GM18873 (cell line): ENCODE results near the gene GTSE1.

Experiments
- ATAC-seq: cut with Tn5 transposase; IDR thresholded peaks from one replicate; pipeline ENCODE4 v1.9.1; 2021; ENCODE audit warnings: mild to moderate bottlenecking, moderate library complexity, moderate number of reproducible peaks; ENCODE audit not compliant: unreplicated experiment, low FRiP score

Gene GTSE1

GRCh38 chr22:46273432-46274148 lies 23.1 kb upstream of the GTSE1 start:
- ATAC-seq, result no peak

DNA sequence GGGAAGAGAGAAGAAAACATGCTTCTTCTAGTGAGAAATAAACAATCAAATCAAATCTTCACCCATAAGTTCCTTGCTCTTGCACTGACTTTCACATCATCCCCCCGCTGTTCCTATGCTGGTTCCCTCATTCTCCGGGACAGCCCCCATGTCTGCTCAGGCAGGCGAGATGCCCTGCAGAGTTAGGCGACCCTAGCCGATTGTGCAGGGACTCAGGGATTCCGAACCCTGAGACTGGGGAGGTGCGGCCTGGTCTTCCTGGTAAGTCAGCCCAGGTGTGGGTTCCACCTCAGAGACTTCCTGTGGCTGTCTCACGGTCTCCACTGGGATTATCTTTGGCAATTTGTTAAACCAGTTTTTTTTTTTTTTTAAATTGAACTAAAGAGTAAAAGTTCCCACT lies 22.3 kb upstream of the GTSE1 start:
- ATAC-seq, result no peak

DNA sequence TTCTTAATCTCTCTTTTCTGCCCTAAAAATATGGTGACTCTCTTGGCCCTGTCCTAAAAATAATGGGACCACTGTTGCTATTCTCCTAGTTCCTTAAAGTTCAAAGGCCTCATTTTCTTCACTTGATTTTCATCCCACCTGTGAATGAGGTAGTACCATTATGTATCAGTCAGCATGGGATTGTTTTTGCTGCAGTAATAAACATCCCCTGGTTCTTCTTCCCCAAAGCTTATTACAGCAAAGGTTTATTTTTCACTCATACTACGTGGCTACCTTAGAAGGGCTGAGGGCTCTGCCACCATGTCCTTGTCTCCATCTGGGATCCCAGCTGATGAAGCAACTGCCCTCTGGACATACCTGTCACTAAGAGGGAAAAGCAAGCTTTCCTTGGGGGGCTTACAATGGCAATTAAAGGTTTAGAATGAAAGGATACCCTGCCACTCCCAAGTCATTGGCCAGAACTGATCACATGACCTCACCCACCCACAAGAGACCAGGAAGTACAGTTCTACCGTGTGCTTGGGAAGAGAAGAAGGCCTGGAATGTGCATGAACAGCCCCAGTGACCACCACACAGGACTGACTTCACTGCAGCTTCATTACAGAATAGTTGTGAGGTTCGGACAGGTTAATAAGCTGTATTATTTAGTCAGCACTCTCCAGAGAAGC lies 21.1 kb upstream of the GTSE1 start:
- no peak for ATAC-seq

DNA sequence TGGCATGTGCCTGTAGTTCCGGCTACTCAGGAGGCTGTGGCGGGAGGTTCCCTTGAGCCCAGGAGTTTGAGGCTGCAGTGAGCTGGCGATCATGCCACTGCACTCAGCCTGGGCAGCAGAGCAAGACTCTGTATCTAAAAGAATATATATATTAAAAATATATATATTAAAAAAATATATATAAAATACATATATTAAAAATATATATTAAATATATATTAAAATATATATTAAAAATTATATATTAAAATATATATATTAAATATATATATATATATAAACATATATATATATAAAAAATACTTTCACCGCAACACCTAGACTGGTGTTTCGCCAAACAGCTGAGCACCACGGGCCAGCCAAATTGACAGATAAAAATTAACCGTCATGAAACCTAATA lies 20.1 kb upstream of the GTSE1 start:
- no peak for ATAC-seq

- no peak for ATAC-seq
Measured at GRCh38 chr22:46278656-46279645, 17.7 kb upstream of the GTSE1 start.

DNA sequence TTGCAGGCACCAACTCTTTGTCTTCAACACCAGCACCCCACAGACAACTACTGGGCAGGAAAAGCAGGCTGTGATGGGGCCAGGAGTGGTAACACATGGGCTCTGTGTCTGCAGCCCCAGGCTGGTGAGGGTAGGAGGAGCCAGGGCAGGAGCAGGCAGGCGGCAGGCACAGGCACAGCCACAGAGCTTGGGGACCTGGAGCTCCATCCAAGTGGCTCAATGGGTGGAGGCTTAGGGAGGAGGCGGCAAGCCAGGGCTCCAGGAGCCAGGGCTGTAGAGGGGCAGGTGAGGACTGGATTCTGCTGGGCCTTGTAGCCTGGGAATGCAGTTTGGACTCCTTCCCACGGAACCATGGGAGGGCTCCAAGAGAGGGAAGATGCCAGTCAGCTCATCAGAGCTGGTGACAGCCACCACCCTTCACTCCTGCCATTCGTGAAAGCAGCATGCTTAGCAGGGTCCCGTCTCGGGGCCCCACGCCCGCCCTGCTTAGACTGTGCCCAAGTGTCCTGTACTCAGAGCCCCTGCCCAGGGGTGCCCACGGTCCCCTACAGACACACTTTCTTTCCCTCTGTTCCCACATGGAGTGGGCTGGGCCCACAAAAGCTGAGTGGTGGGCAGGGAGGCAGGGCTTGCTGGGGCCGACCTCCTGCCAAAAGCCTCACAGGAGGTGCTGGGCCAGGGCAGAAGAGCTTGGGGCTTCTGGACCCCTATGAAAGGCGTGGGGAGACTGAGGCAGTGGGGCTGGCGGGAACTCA lies 16.4 kb upstream of the GTSE1 start:
- no peak for ATAC-seq

DNA sequence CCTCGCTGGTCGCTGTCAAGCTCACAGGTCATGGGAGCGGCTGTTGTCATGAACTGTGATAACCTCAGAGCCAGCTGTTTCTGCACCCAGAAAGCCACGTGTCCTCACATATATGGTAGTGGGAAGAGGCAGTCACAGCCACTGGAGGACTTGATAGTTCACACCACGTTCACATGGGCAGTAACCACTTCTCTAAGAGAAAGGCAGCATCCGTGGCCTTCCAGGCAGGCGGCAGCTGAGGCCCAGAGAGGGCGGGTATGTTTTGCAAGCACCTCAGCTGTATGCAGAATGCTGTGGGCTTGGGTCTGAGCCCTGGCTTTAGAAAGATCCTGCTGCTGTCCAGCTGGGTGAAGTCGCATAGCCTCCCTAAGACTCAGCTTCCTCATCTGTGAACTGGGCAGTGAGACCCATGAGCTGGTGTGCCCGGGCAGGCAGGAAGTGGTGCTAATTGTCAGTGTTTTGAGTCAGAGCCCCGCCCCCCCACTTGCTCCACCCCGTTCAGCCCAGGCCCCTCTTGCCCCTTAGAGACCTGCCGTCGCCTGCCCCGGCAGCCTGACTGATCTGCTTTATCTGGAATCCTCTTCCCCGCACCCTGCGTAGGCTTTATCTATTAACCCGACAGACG lies 15.6 kb upstream of the GTSE1 start:
- ATAC-seq, result no peak

GRCh38 chr22:46281866-46282678 lies 14.6 kb upstream of the GTSE1 start:
- no peak for ATAC-seq

DNA sequence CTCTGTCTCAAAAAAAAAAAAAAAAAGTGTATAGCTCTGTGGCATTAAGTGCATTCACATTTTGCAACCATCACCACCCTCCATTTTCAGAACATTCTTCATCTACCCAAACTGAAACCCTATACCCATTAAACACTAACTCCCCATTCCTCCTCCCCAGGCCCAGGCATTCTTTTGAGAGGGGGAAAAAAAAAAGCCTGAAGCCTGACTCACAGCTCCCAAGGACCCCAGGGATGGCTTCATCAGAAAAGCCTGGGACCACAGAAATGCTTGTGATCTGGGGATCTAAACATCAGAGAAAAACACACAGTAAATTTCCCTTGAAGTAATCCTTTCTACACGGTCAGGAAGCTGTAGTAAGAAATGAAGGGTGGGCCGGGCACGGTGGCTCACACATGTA lies 10.7 kb upstream of the GTSE1 start:
- ATAC-seq, result no peak

DNA sequence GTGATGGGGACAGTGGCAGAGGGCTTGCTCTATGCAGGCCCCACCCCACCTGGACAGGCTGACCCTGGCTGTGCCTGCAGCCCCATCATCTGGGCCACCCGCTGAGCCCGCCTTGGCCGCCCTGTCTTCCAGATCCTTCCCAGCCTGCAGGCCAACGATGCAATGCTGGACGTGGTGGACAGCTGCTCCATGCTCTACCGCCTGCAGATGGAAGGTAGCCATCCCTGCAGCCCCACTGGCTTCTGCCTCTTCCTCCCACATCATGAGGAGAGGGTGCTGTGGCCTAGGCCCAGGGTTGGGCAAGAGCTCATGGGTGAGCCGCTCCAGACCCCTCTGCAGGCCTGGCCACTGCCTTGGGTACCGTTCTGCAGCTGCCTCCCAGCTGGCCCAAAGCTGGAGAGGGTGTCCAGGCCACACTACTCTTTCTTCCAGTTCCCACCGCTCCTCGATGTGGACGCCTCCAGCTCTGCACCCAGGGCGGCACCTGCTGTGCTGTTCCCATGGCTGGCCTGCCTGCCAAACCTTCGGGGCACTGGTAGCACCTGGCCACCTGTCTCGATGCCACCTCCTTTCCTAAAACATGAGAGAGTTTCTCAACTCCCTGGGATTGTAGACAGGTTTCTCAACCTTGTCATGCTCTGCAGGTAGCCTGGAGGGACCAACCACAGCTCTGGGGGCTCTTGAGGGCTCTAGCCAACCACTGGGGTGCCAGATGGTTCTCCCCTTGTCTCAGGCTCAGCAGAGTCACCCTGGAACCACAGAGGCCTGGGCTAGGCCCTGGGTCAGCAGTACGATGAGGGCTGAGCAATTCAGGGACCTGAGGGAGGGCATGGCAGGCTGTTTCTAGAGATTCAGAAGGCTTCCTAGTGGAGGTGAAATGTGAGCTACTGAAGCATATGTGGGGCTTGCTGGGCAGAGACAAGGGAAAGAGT lies 9.5 kb upstream of the GTSE1 start:
- no peak for ATAC-seq

DNA sequence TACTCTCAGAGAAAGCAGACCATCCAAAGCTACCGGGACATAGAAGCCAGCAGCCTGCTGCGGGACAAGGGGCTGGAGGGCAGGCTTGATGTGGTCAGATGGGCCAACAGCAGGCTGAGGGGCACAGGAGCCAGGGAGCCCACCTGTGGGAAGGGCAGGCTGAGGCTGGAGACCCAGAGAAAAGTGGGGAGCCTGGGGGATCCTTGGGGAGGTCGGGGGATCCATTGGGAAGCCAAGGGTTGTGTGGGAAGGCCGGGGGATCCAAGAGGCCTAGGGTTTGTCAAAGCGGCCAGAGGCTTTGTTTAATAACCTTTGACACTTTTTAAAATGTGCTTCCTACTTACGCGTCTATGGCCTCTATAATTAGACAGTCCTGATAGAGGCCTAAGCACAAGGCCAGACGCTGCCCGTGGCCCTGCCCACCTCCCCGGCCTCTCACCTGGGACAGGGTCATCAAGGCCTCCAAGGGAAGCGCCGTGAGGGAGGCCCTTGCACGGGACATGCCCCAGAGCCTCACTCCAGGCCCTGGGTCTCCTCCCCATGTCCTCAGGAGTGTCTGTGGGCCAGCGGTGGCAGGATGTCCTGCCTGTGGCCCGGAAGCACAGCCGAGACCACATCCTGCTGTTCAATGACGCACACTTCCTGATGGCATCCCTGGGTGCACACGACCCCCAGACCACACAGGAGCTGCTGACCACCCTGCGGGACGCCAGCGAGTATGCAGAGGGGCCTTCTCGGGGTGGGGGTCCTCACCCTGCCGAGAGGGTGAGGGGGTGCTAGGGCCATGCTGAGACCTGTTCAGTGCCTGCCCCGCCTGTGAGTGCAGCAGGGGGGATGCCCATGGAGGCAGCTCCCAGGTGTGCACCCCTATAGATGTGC lies 8.6 kb upstream of the GTSE1 start:
- ATAC-seq, result peak; percentile 65

DNA sequence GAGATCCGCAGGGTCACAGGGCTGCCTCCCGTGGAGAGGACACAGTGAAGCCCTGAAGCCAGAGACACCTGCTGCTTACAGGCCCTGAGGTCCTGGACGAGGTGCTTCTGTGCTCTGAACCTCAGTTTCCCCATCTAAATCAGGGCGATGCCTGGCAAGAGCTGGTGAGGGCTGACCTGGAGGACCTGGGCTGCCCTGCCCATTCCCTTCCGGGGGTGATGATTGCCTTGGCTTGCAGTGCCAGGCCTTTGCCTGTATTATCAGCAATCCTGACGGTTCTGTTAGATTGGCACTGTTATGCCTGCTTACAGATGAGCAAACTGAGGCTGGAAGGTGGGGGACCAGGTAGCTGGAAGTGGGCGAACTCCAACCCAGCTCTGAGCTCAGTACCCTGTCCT lies 7.8 kb upstream of the GTSE1 start:
- ATAC-seq, result no peak

DNA sequence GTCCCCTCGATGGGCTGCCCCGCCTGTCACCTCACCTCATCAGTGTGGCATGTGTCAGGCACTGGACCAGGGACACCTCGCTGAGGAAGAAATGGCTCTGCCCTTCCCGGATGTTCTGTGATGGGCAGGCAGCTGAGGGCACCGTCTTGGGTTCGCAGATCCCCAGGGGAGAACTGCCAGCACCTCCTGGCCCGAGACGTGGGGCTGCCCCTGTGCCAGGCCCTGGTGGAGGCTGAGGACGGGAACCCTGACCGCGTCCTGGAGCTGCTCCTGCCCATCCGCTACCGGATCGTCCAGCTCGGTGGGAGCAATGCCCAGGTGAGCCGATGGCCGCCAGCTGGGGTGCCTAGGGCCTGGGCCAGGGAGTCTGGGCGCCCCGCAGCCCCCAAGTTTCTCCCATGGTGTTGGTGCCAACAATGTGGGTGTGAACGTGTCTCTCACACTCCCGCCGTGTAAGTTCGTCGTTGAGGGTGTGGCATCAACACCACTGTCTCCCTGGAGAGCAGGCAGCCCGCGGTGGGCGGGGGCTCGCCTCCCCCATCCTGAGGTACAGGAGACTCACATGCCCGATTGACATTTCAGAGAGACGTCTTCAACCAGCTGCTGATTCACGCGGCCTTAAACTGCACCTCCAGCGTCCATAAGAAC lies 7.3 kb upstream of the GTSE1 start:
- ATAC-seq, result no peak

- ATAC-seq, result no peak
Measured at GRCh38 chr22:46290121-46290842, 6.4 kb upstream of the GTSE1 start.

GRCh38 chr22:46290843-46291785 lies 5.6 kb upstream of the GTSE1 start:
- no peak for ATAC-seq
